ENCODE results near the gene TEN1. TPM values are rescaled to one million over a fixed set of nuclear protein-coding genes. Genes with fewer than 3 reads are reported as not detected.
A peak's percentile ranks its signal among the peaks of the same experiment; 100 is the strongest.

Gene TEN1
- total and polyA plus RNA-seq, 2 of the 13 experiments (the other 11 are each of a cell fraction or from before 2014, with no cell fraction given) = 18.0 to 21.3 TPM

GRCh38 chr17:76032073-76032779 is 53.2 kb downstream of the TEN1 start (continued):
- TF ChIP-seq ZKSCAN8 (CRISPR knock-in tag; IDR thresholded peaks at IDR 0.05; ENCODE audit: borderline replicate concordance) = 0 out of 2 replicates have a peak, but pooled peaks have one; percentile 35
- TF ChIP-seq SNAPC4 (CRISPR knock-in tag; IDR thresholded peaks at IDR 0.05) = no peak
- TF ChIP-seq TGIF2 (CRISPR knock-in tag; IDR thresholded peaks at IDR 0.05) = no peak
- no peak for TF ChIP-seq ZSCAN5A (CRISPR knock-in tag; IDR thresholded peaks at IDR 0.05; ENCODE audit: borderline replicate concordance)
- peak; percentile 82 for TF ChIP-seq ERF (CRISPR knock-in tag; IDR thresholded peaks at IDR 0.05)
- TF ChIP-seq FIP1L1 (IDR thresholded peaks at IDR 0.05; ENCODE audit: borderline replicate concordance, insufficient read depth, low read depth, low read length) = no peak
- TF ChIP-seq KDM5B (CRISPR knock-in tag; IDR thresholded peaks at IDR 0.05; ENCODE audit: borderline replicate concordance) = peak; percentile 80; the same call in 1 of the 2 replicates
- no peak for TF ChIP-seq ZNF34 (CRISPR knock-in tag; IDR thresholded peaks at IDR 0.05; ENCODE audit: borderline replicate concordance)
- 0 out of 2 replicates have a peak, but pooled peaks have one; percentile 40 for TF ChIP-seq ZNF503 (CRISPR knock-in tag; IDR thresholded peaks at IDR 0.05)
- TF ChIP-seq ZNF234 (CRISPR knock-in tag; conservative IDR thresholded peaks at IDR 0.05) = no peak
- no peak for TF ChIP-seq NPAS2 (CRISPR knock-in tag; IDR thresholded peaks at IDR 0.05; ENCODE audit: borderline replicate concordance)
- no peak for TF ChIP-seq AKAP8 (CRISPR knock-in tag; IDR thresholded peaks at IDR 0.05)
- no peak for TF ChIP-seq U2AF1 (optimal IDR thresholded peaks at IDR 0.05; ENCODE audit: low read depth, low read length)
- no peak; the same call in 1 of the 2 replicates for TF ChIP-seq ZNF768 (CRISPR knock-in tag; IDR thresholded peaks at IDR 0.05)
- 0 out of 2 replicates have a peak, but pooled peaks have one; percentile 63 for TF ChIP-seq ZSCAN12 (CRISPR knock-in tag; IDR thresholded peaks at IDR 0.05)

All from HepG2 (cell line).